HL-60 (cell line): ENCODE results near the gene STN1.

ENCODE experiments used
- GABPA ChIP-seq: IDR thresholded peaks from 2 replicates; pipeline ENCODE4 v1.6.1; 2012; ENCODE audit warnings: low read depth
- POLR2AphosphoS5 ChIP-seq: IDR thresholded peaks from 2 replicates; pipeline ENCODE4 v1.6.1; 2012; ENCODE audit warnings: low read depth
- REST ChIP-seq: IDR thresholded peaks from 2 replicates; pipeline ENCODE4 v1.6.1; 2012; ENCODE audit warnings: low read depth; ENCODE audit not compliant: insufficient replicate concordance
- SPI1 ChIP-seq: IDR thresholded peaks from 2 replicates; pipeline ENCODE4 v1.6.1; 2012; ENCODE audit warnings: low read depth, mild to moderate bottlenecking, borderline replicate concordance
- TF ChIP-seq, protein P1 (sequence below): IDR thresholded peaks from one replicate; pipeline ENCODE4 v1.5.1; 2011; ENCODE audit warnings: low read length, control low read depth, inconsistent platforms; ENCODE audit not compliant: insufficient read depth

DNA sequence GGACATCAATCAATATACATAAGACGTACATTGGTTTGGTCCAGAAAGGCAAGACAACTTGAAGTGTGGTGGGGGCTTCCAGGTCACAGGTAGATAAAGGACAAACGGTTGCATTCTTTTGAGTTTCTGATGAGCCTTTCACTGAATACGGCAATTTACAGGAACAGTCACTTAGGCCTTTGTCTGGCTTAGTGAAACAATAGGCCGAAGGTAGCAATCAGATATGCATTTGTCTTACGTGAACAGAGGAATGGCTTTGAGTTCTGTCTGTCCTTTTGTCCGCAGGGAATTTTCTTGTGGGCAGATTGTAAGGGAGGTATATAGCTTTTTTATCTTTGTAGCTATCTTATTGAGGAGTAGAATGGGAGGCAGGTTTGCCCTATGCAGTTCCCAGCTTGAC, 10.8 kb upstream of the STN1 start:
- TF ChIP-seq, protein P1, sequence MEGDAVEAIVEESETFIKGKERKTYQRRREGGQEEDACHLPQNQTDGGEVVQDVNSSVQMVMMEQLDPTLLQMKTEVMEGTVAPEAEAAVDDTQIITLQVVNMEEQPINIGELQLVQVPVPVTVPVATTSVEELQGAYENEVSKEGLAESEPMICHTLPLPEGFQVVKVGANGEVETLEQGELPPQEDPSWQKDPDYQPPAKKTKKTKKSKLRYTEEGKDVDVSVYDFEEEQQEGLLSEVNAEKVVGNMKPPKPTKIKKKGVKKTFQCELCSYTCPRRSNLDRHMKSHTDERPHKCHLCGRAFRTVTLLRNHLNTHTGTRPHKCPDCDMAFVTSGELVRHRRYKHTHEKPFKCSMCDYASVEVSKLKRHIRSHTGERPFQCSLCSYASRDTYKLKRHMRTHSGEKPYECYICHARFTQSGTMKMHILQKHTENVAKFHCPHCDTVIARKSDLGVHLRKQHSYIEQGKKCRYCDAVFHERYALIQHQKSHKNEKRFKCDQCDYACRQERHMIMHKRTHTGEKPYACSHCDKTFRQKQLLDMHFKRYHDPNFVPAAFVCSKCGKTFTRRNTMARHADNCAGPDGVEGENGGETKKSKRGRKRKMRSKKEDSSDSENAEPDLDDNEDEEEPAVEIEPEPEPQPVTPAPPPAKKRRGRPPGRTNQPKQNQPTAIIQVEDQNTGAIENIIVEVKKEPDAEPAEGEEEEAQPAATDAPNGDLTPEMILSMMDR: no peak
- TF ChIP-seq POLR2AphosphoS5 (no peak), REST (no peak), SPI1 (no peak), GABPA (no peak)
